ENCODE measurements around the gene GSTP1.
"Not testable (repeated sequence)": the region's sequence is repeated elsewhere in the genome, so short reads cannot be mapped to it uniquely, and the experiment has no call there.

GSTP1 gene

DNA sequence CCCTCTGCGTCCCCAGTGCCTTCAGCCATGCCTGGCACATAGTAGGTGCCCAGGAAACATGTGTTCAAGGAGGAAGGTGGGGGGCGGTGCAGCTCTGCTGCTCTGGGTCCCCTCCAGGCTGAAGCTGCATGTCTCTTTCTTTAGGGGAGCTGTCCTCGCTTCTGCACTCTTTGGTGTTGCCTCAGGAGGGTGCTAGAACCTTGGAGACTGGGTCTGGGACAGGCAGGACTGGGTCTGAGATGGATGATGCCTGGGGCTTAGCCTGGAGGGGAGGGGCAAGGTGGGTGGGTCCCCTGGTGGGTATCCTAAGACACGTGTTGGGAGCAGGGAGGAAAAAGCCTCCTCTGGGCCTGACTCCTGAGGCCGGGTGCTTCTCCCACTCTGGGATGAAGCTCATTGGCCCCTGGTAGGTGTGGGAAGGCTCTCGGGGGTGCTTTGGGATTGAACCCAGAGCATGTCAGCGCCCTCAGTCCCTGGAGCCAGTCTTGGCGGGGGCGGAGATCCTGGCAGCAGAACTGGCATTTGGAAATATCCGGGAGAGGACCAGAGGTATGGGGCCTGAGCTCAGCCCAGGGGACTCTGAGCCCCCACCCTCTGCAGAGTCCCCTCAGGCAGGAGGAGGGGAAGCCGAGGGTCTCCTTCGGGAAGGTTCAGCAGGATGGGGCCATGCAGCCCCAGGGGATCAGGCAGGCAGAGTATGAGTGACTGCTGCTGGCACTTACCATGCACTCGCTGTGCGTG lies 6.7 kb upstream of the GSTP1 start:
- Histone ChIP-seq H3K27me3 (ENCODE audit: low read depth) (no peaks in the 10 kb centered on the region), H3K36me3 (replicated peaks) (no peaks in the 10 kb centered on the region), H3K4me1 (peaks cover 18% of the 10 kb centered on the region), H3K4me3 (no peak overlapping the region), H3K9me3 (no peaks in the 10 kb centered on the region)
- DNase-seq (ENCODE audit: low spot score in 2 of 2), result peak in 1 of 2 experiments; percentile 49
- in situ Hi-C loops (cut with MboI; ENCODE audit: low sequenced_read_pairs), result no loop called here

DNA sequence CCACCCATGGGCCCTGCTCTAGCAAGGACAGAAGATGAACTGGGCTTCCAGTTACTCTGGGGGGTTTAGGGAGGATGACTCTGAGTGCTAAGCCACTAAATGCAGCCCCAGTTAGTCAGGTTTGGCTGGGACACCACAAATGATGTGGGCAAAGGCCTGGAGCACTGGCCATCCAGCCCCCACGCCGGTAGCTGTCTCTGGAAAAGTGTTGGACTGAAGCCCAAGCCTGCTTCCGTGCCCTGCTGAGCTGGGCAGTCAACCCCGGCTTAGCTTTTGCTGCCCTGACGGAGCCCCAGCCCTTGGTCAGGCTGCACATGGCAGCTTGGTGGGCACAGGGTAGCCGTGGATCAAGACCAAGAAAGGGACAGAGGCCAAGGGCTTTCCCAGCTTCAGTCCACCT lies 5.7 kb upstream of the GSTP1 start:
- Histone ChIP-seq H3K36me3 (replicated peaks) (no peaks in the 10 kb centered on the region), H3K9me3 (no peaks in the 10 kb centered on the region), H3K4me1 (peaks cover 24% of the 10 kb centered on the region), H3K4me3 (no peak overlapping the region), H3K27me3 (ENCODE audit: low read depth) (no peaks in the 10 kb centered on the region)
- DNase-seq (ENCODE audit: low spot score in 2 of 2), result no peak
- in situ Hi-C loops (cut with MboI; ENCODE audit: low sequenced_read_pairs), result no loop called here

DNA sequence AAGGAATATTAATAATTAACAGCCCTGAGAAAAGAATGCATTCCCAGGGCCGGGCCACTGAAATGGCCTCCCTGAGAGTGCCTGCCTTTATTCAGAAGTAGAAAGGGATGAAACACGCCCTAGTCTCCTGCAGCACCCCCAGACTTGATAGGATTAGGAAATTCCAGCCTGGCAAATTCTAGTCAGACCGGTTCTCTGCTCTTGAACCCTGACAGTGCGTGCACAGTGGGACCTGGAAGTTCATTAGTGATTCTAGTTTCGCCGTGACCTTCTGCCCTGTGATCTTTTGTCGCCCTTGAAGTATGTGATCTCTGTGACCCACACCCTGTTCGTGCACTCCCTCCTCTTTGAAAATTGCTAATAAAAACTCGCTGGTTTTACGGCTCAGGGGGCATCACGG lies 2.1 kb upstream of the GSTP1 start:
- Histone ChIP-seq H3K9me3 (no peaks in the 10 kb centered on the region), H3K27me3 (ENCODE audit: low read depth) (no peaks in the 10 kb centered on the region), H3K4me3 (no peak overlapping the region), H3K4me1 (peaks cover 23% of the 10 kb centered on the region), H3K36me3 (replicated peaks) (peaks cover 28% of the 10 kb centered on the region)
- no peak for DNase-seq (ENCODE audit: low spot score in 2 of 2)
- in situ Hi-C loops (cut with MboI; ENCODE audit: low sequenced_read_pairs), result no loop called here

- DNase-seq (ENCODE audit: low spot score in 2 of 2), result no peak
- Histone ChIP-seq H3K4me1 (peaks cover 23% of the 10 kb centered on the region), H3K9me3 (no peaks in the 10 kb centered on the region), H3K4me3 (no peak overlapping the region), H3K27me3 (ENCODE audit: low read depth) (no peaks in the 10 kb centered on the region), H3K36me3 (replicated peaks) (peaks cover 34% of the 10 kb centered on the region)
- in situ Hi-C loops (cut with MboI; ENCODE audit: low sequenced_read_pairs), result no loop called here
Measured at GRCh38 chr11:67582011-67582410, 1.6 kb upstream of the GSTP1 start.

- H3K36me3 ChIP-seq (replicated peaks), result peaks cover 56% of the 10 kb centered on the region
- H3K9me3 ChIP-seq, result no peaks in the 10 kb centered on the region
- H3K27me3 ChIP-seq (ENCODE audit: low read depth), result no peaks in the 10 kb centered on the region
- in situ Hi-C loops (cut with MboI; ENCODE audit: low sequenced_read_pairs), result no loop called here
- peak overlapping the region; percentile 98 for H3K4me3 ChIP-seq
- peaks cover 23% of the 10 kb centered on the region for H3K4me1 ChIP-seq
- peak in 1 of 2 experiments; percentile 64 for DNase-seq (ENCODE audit: low spot score in 2 of 2)
Measured at GRCh38 chr11:67584205-67584880, 731 bp downstream of the GSTP1 start.

DNA sequence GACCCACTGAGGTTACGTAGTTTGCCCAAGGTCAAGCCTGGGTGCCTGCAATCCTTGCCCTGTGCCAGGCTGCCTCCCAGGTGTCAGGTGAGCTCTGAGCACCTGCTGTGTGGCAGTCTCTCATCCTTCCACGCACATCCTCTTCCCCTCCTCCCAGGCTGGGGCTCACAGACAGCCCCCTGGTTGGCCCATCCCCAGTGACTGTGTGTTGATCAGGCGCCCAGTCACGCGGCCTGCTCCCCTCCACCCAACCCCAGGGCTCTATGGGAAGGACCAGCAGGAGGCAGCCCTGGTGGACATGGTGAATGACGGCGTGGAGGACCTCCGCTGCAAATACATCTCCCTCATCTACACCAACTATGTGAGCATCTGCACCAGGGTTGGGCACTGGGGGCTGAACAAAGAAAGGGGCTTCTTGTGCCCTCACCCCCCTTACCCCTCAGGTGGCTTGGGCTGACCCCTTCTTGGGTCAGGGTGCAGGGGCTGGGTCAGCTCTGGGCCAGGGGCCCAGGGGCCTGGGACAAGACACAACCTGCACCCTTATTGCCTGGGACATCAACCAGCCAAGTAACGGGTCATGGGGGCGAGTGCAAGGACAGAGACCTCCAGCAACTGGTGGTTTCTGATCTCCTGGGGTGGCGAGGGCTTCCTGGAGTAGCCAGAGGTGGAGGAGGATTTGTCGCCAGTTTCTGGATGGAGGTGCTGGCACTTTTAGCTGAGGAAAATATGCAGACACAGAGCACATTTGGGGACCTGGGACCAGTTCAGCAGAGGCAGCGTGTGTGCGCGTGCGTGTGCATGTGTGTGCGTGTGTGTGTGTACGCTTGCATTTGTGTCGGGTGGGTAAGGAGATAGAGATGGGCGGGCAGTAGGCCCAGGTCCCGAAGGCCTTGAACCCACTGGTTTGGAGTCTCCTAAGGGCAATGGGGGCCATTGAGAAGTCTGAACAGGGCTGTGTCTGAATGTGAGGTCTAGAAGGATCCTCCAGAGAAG lies 1.6 kb downstream of the GSTP1 start:
- Histone ChIP-seq H3K4me3 (peak overlapping the region; percentile 98), H3K9me3 (no peaks in the 10 kb centered on the region), H3K36me3 (replicated peaks) (peaks cover 56% of the 10 kb centered on the region), H3K27me3 (ENCODE audit: low read depth) (no peaks in the 10 kb centered on the region), H3K4me1 (peaks cover 23% of the 10 kb centered on the region)
- in situ Hi-C loops (cut with MboI; ENCODE audit: low sequenced_read_pairs), result no loop called here
- DNase-seq (ENCODE audit: low spot score in 2 of 2), result peak in 1 of 2 experiments; percentile 62

GRCh38 chr11:67585911-67586310 lies 2.3 kb downstream of the GSTP1 start:
- in situ Hi-C loops (cut with MboI; ENCODE audit: low sequenced_read_pairs), result no loop called here
- DNase-seq (ENCODE audit: low spot score in 2 of 2), result no peak

GRCh38 chr11:67586568-67587250 lies 3.1 kb downstream of the GSTP1 start:
- in situ Hi-C loops (cut with MboI; ENCODE audit: low sequenced_read_pairs), result no loop called here
- Histone ChIP-seq H3K4me3 (no peak overlapping the region), H3K4me1 (peaks cover 18% of the 10 kb centered on the region), H3K36me3 (replicated peaks) (peaks cover 56% of the 10 kb centered on the region), H3K27me3 (ENCODE audit: low read depth) (no peaks in the 10 kb centered on the region), H3K9me3 (no peaks in the 10 kb centered on the region)
- DNase-seq (ENCODE audit: low spot score in 2 of 2), result no peak

More at GRCh38 chr11:67585911-67586310, 2.3 kb downstream of the GSTP1 start:
- Histone ChIP-seq H3K27me3 (ENCODE audit: low read depth) (no peaks in the 10 kb centered on the region), H3K36me3 (replicated peaks) (peaks cover 56% of the 10 kb centered on the region), H3K9me3 (no peaks in the 10 kb centered on the region), H3K4me1 (peaks cover 23% of the 10 kb centered on the region), H3K4me3 (peak overlapping the region; percentile 98; the same call in 1 of the 2 replicates)

GRCh38 chr11:67588136-67588503 lies 4.5 kb downstream of the GSTP1 start:
- no peak for DNase-seq (ENCODE audit: low spot score in 2 of 2)
- H3K36me3 ChIP-seq (replicated peaks), result peaks cover 56% of the 10 kb centered on the region

GRCh38 chr11:67588899-67589415 lies 5.3 kb downstream of the GSTP1 start:
- H3K4me1 ChIP-seq; H3K4me3 ChIP-seq; H3K9me3 ChIP-seq; in situ Hi-C loops (cut with MboI; ENCODE audit: low sequenced_read_pairs); DNase-seq (ENCODE audit: low spot score in 2 of 2); H3K27me3 ChIP-seq (ENCODE audit: low read depth): not testable (repeated sequence)
- peaks cover 53% of the 10 kb centered on the region for H3K36me3 ChIP-seq (replicated peaks)

More at GRCh38 chr11:67588136-67588503, 4.5 kb downstream of the GSTP1 start:
- Histone ChIP-seq H3K9me3 (no peaks in the 10 kb centered on the region), H3K4me3 (no peak overlapping the region), H3K4me1 (peaks cover 4% of the 10 kb centered on the region), H3K27me3 (ENCODE audit: low read depth) (no peaks in the 10 kb centered on the region)
- in situ Hi-C loops (cut with MboI; ENCODE audit: low sequenced_read_pairs), result no loop called here

DNA sequence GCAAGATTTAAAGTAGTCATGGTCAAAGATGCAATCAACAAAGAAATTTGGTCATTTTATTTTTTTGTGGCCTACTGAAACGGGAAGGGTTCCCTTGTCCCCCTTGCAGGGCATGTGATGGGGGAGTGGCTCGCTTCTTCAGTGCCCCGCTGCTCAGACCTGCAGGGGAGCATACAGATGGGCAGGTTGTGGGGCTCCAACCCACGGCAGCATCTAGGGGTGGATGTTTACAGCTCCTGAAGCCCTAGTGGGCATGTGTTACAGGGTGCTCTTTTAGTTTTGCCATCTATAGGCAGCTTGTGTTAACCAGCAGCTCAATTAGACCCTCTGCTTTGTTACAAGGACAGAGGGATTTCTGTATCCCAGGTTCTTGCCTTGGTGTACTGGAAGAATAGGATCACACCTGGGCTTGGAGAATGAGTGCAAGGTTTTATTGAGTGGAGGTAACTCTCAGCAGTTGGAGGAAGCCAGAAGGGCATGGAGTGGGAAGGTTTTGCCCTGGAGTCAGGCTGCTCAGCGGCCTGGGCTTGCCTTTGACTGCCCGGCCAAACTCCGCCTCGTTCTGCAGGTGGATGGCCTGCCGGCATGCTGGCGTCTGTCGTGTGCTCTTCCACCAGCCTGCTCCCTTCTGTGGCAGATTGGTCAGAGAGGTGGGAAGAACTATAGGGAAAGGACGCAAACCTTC lies 9.4 kb downstream of the GSTP1 start:
- no peak for DNase-seq (ENCODE audit: low spot score in 2 of 2)
- in situ Hi-C loops (cut with MboI; ENCODE audit: low sequenced_read_pairs), result no loop called here

DNA sequence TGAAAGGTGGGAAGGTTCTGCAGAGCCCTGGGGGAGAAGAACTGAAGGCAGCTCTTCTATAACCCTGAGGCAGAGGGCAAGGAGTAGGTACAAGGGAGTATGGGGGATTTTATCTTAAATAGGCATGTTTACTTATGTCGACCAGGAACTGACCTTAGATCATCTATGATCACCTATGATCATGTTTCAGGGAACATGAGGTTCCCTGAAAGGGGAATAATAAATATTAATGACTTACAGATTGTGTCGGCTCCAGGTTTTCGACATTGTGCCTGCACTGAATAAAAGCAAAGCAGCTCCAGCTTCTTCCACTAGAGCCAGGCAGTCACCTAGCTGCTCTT lies 9.9 kb downstream of the GSTP1 start:
- Histone ChIP-seq H3K27me3 (ENCODE audit: low read depth) (no peaks in the 10 kb centered on the region), H3K36me3 (replicated peaks) (peaks cover 7% of the 10 kb centered on the region), H3K4me3 (no peak overlapping the region), H3K9me3 (peaks cover 9% of the 10 kb centered on the region; the same call in 1 of the 2 replicates), H3K4me1 (no peaks in the 10 kb centered on the region)
- DNase-seq (ENCODE audit: low spot score in 2 of 2), result no peak
- in situ Hi-C loops (cut with MboI; ENCODE audit: low sequenced_read_pairs), result no loop called here

More for the DNA sequence above, 9.4 kb downstream of the GSTP1 start:
- no peaks in the 10 kb centered on the region for H3K4me1 ChIP-seq
- no peak overlapping the region for H3K4me3 ChIP-seq
- H3K9me3 ChIP-seq, result 0 out of 2 replicates have a peak, but pooled peaks cover 8% of the 10 kb centered on the region
- H3K27me3 ChIP-seq (ENCODE audit: low read depth), result no peaks in the 10 kb centered on the region
- peaks cover 12% of the 10 kb centered on the region for H3K36me3 ChIP-seq (replicated peaks)
